HS-27A (cell line): ENCODE results near the gene PSMD7.
"Not testable (repeated sequence)": the region's sequence is repeated elsewhere in the genome, so short reads cannot be mapped to it uniquely, and the experiment has no call there.

ENCODE experiments used
- DNase-seq: peaks from one replicate; pipeline ENCODE4 v3.0.0-alpha.2; 2012; ENCODE audit warnings: low read depth, missing footprints

Gene PSMD7

GRCh38 chr16:74297145-74297665 is 591 bp downstream of the PSMD7 start:
- no peak for DNase-seq

- DNase-seq = no peak
Measured at GRCh38 chr16:74298104-74298503, 1.5 kb downstream of the PSMD7 start.

- DNase-seq = no peak
Measured at GRCh38 chr16:74302341-74302740, 5.7 kb downstream of the PSMD7 start.

GRCh38 chr16:74304164-74304834 is 7.7 kb downstream of the PSMD7 start:
- DNase-seq = no peak

GRCh38 chr16:74304835-74305176 is 8.2 kb downstream of the PSMD7 start:
- DNase-seq = no peak

GRCh38 chr16:74305281-74305680 is 8.7 kb downstream of the PSMD7 start:
- DNase-seq = no peak

- DNase-seq = no peak
Measured at GRCh38 chr16:74305978-74306784, 9.6 kb downstream of the PSMD7 start.

GRCh38 chr16:74307383-74307782 is 10.8 kb downstream of the PSMD7 start:
- DNase-seq = no peak

GRCh38 chr16:74309789-74310781 is 13.5 kb downstream of the PSMD7 start:
- no peak for DNase-seq

- no peak for DNase-seq
Measured at GRCh38 chr16:74315059-74315458, 18.4 kb downstream of the PSMD7 start.

GRCh38 chr16:74320707-74321106 is 24.1 kb downstream of the PSMD7 start:
- no peak for DNase-seq

- no peak for DNase-seq
Measured at GRCh38 chr16:74321356-74321755, 24.7 kb downstream of the PSMD7 start.

GRCh38 chr16:74322301-74322710 is 25.7 kb downstream of the PSMD7 start:
- DNase-seq = no peak

- not testable (repeated sequence) for DNase-seq
Measured at GRCh38 chr16:74324777-74325176, 28.2 kb downstream of the PSMD7 start.

GRCh38 chr16:74325641-74326040 is 29.0 kb downstream of the PSMD7 start:
- no peak for DNase-seq

GRCh38 chr16:74328346-74328745 is 31.7 kb downstream of the PSMD7 start:
- DNase-seq = not testable (repeated sequence)

- not testable (repeated sequence) for DNase-seq
Measured at GRCh38 chr16:74332469-74332868, 35.9 kb downstream of the PSMD7 start.

- not testable (repeated sequence) for DNase-seq
Measured at GRCh38 chr16:74337506-74337905, 40.9 kb downstream of the PSMD7 start.

GRCh38 chr16:74339226-74339625 is 42.6 kb downstream of the PSMD7 start:
- DNase-seq = not testable (repeated sequence)

- not testable (repeated sequence) for DNase-seq
Measured at GRCh38 chr16:74353038-74353437, 56.4 kb downstream of the PSMD7 start.
